Measurements from ENCODE around the gene SETD2.
"Not testable (repeated sequence)": the region's sequence is repeated elsewhere in the genome, so short reads cannot be mapped to it uniquely, and the experiment has no call there.

The SETD2 gene

GRCh38 chr3:47098910-47099309, 65.0 kb downstream of the SETD2 start:
- no peak for DNase-seq

GRCh38 chr3:47097864-47098263, 66.0 kb downstream of the SETD2 start:
- DNase-seq: no peak

- no peak for DNase-seq
Observed at GRCh38 chr3:47096959-47097358, 67.0 kb downstream of the SETD2 start.

- no peak for DNase-seq
Observed at GRCh38 chr3:47092090-47092489, 71.8 kb downstream of the SETD2 start.

GRCh38 chr3:47089630-47090029, 74.3 kb downstream of the SETD2 start:
- no peak for DNase-seq

- DNase-seq: no peak
Observed at GRCh38 chr3:47086071-47086470, 77.8 kb downstream of the SETD2 start.

GRCh38 chr3:47083786-47084185, 80.1 kb downstream of the SETD2 start:
- no peak for DNase-seq

GRCh38 chr3:47082519-47082918, 81.4 kb downstream of the SETD2 start:
- DNase-seq: no peak

GRCh38 chr3:47079432-47079831, 84.5 kb downstream of the SETD2 start:
- no peak for DNase-seq

- no peak for DNase-seq
Observed at GRCh38 chr3:47073685-47074084, 90.2 kb downstream of the SETD2 start.

GRCh38 chr3:47070770-47071169, 93.1 kb downstream of the SETD2 start:
- DNase-seq: no peak

GRCh38 chr3:47066259-47066658, 97.7 kb downstream of the SETD2 start:
- not testable (repeated sequence) for DNase-seq

- DNase-seq: no peak
Observed at GRCh38 chr3:47065681-47066080, 98.2 kb downstream of the SETD2 start.

GRCh38 chr3:47065058-47065457, 98.9 kb downstream of the SETD2 start:
- no peak for DNase-seq

- peak; percentile 58 for DNase-seq
Observed at GRCh38 chr3:47057212-47057671, 106.7 kb downstream of the SETD2 start.

- no peak for DNase-seq
Observed at GRCh38 chr3:47056705-47057104, 107.2 kb downstream of the SETD2 start.

GRCh38 chr3:47054412-47054811, 109.5 kb downstream of the SETD2 start:
- no peak for DNase-seq

- DNase-seq: no peak
Observed at GRCh38 chr3:47047673-47048072, 116.2 kb downstream of the SETD2 start.

GRCh38 chr3:47047069-47047468, 116.8 kb downstream of the SETD2 start:
- no peak for DNase-seq

- no peak for DNase-seq
Observed at GRCh38 chr3:47042231-47042791, 121.6 kb downstream of the SETD2 start.

- no peak for DNase-seq
Observed at GRCh38 chr3:47041114-47041513, 122.8 kb downstream of the SETD2 start.

GRCh38 chr3:47037302-47037701, 126.6 kb downstream of the SETD2 start:
- DNase-seq: not testable (repeated sequence)

GRCh38 chr3:47036145-47036544, 127.8 kb downstream of the SETD2 start:
- DNase-seq: no peak

GRCh38 chr3:47035645-47036044, 128.3 kb downstream of the SETD2 start:
- DNase-seq: no peak

- DNase-seq: no peak
Observed at GRCh38 chr3:47034868-47035489, 128.9 kb downstream of the SETD2 start.
